ENCODE data around the gene PSMD11.
"Not testable (repeated sequence)": the region's sequence is repeated elsewhere in the genome, so short reads cannot be mapped to it uniquely, and the experiment has no call there.

PSMD11 gene

GRCh38 chr17:32444301-32445073, at the start of gene PSMD11:
Gene PSMD11 (plus strand): TSS chr17:32444510. CDS start chr17:32444524, 14 bp downstream.
- DNase-seq (ENCODE audit: low spot score) = peak; percentile 100

- no peak for DNase-seq (ENCODE audit: low spot score)
Observed at GRCh38 chr17:32396343-32396742, 48.0 kb upstream of the PSMD11 start.

DNA sequence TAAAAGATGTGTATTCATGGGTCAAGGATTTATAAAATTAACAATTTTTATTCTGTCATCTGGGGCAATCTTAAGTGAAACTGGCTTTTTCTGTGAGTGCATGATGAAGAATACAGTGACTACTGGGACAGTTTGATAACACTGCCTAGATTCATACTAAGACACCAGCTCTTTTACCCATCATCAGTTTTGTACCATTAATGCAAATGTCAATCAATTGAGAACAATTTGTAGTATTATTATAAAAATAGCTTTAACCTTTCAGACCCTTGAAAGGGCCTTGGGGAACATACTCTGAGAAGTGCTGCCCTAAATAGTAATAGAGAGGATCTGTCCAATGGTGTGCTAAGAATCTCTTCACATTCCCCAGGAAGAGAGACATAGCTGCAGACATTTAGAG, 45.4 kb upstream of the PSMD11 start:
- no peak for DNase-seq (ENCODE audit: low spot score)

DNA sequence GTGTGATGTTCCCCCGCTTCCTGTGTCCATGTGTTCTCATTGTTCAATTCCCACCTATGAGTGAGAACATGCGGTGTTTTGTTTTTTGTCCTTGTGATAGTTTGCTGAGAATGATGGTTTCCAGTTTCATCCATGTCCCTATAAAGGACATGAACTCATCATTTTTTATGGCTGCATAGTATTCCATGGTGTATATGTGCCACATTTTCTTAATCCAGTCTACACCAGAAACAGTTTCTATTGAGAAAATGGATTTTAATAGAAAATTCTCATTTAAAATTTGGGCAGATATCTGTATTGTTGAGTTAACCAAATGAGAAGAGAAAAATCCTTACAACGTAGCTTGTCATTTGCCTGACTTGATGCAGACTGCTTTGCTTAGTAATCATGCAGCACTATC, 34.2 kb upstream of the PSMD11 start:
- DNase-seq (ENCODE audit: low spot score) = not testable (repeated sequence)

GRCh38 chr17:32426894-32427293, 17.4 kb upstream of the PSMD11 start:
- DNase-seq (ENCODE audit: low spot score) = no peak

DNA sequence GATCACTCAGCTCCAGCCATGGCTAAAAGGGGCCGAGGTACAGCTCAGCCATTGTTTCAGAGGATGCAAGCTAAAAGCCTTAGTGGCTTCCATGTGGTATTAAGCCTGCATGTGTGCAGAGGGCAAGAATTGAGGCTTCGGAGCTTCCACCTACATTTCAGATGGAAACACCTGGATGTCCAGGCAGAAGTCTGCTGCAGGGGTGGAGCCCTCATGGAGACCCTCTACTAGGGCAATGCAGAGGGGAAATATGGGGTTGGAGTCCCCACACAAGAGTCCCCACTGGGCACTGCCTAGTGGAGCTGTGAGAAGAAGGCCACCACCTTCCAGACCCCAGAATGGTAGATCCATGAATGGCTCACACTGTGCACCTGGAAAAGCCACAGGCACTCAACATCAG, 14.7 kb upstream of the PSMD11 start:
- no peak for DNase-seq (ENCODE audit: low spot score)

DNA sequence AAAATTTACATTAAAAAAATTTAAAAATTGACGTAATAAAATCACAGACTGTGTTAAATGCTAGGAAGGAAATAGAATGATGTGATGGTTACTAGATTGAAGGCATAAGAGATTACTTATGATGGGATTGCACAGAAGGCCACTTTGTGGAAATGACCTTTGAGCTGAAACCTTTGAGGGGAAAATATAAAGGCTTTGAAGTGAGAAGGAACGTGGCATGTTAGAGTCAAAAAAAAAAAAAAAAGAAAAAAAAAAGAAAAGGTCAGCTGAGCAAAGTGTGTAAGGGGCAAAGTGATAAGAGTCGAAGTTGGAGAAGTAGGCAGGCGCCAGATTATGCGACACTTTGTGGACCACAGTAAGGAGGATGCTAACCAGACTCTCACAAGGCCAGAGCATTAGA, 3.6 kb upstream of the PSMD11 start:
- no peak for DNase-seq (ENCODE audit: low spot score)

- no peak for DNase-seq (ENCODE audit: low spot score)
Observed at GRCh38 chr17:32441886-32442285, 2.4 kb upstream of the PSMD11 start.

DNA sequence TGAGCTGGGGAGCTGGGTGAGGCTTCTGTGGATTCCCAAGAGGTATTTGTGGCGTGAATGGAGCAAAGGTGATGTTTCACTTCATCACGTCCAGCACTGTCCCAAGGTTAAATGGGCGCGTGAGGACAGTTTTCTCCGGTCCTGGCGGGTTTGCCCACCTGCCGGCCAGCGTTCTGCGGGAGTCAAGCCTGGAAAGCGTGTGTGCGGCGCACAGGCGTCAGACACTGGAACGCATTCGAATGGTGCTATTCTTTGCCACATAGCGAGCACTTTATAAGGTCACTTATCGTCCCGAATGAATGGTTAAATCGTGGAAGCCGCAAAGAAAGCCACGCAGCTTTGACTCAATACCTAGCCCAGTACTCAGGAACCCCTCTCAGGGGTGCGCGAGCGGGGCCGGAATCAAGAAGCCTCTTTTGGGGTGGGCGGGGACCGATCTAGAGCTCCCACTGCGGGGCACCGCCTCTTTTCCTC, 446 bp upstream of the PSMD11 start:
- no peak for DNase-seq (ENCODE audit: low spot score)

GRCh38 chr17:32445074-32445415, 735 bp downstream of the PSMD11 start:
- no peak for DNase-seq (ENCODE audit: low spot score)

DNA sequence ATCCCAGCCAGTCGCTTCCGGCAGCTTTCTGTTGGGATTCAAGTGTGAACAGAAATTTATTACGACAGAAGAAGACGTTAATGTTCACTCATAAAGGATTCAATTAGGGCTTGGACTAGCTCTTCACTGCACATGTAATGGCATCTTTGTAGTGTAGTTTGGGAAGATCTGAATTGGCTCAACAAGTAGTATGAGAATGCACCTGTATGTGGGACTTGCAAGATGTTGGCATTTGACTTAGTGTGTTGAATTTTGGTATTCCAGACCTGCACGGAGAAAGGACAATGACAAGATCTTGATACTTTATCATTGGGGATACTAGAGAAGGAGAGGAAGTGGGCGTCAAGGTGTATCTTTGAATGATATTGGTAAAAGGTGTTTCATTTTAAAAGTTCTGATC, 1.2 kb downstream of the PSMD11 start:
- DNase-seq (ENCODE audit: low spot score) = no peak

GRCh38 chr17:32445971-32446370, 1.7 kb downstream of the PSMD11 start:
- DNase-seq (ENCODE audit: low spot score) = no peak

- DNase-seq (ENCODE audit: low spot score) = no peak
Observed at GRCh38 chr17:32446949-32447348, 2.6 kb downstream of the PSMD11 start.

GRCh38 chr17:32449963-32450362, 5.7 kb downstream of the PSMD11 start:
- no peak for DNase-seq (ENCODE audit: low spot score)

- DNase-seq (ENCODE audit: low spot score) = not testable (repeated sequence)
Observed at GRCh38 chr17:32450379-32450778, 6.1 kb downstream of the PSMD11 start.

GRCh38 chr17:32451879-32452278, 7.6 kb downstream of the PSMD11 start:
- no peak for DNase-seq (ENCODE audit: low spot score)

DNA sequence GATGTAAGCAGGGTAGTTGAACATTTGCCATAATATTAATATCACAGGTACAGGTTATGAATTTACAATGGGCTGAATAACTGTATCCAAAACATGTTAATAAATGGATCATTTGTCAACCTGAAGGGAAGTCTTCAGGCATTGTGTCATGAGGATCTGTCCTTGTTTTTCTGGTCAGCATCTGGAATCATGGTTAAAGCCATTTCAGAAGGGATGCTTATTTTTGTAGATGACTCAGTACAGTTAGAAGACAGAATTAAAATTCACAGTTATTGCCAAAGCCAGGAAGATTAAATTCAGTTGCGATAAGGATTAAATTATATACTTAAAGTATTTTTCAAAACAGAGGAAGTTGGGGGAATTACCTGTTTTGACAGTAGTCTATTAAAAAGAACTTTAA, 8.0 kb downstream of the PSMD11 start:
- no peak for DNase-seq (ENCODE audit: low spot score)

DNA sequence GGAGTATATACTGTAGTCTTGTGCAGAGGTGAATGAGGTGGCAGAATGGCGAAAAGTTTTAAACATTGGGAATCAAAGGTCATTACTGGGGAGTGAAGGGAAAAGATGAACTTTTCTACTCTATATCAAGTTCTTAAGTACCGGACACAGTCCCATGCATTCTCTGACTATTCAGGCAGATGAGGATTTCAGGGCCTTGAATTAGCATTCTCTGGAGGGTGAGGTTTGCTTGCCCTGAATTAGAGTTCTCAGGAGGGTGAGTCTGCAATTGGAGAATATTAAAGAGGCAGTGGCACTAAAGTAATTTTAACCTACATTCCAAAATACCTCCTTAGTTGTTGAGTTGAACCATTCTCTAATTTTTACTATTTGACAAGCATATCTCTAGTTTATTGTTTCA, 9.1 kb downstream of the PSMD11 start:
- no peak for DNase-seq (ENCODE audit: low spot score)

- DNase-seq (ENCODE audit: low spot score) = no peak
Observed at GRCh38 chr17:32458371-32458770, 14.1 kb downstream of the PSMD11 start.

- no peak for DNase-seq (ENCODE audit: low spot score)
Observed at GRCh38 chr17:32460054-32460453, 15.7 kb downstream of the PSMD11 start.

DNA sequence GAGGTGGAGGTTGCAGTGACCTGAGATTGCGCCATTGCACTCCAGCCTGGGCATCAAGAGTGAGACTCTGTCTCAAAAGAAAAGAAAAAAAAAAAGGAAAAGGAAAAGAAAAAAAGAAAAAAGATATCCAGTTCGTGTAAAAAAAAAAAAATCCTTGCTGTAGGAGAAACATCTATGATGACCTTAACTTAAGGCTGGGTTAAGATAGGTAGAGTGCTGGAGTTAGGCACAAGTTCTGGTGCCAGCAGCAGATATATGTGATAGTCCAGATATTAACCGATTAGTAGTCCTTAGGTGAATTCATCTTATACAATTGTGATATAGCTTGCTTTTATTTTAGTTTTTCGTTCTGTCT, 17.2 kb downstream of the PSMD11 start:
- DNase-seq (ENCODE audit: low spot score) = no peak

GRCh38 chr17:32461853-32462617, 17.7 kb downstream of the PSMD11 start:
- DNase-seq (ENCODE audit: low spot score) = peak; percentile 64

DNA sequence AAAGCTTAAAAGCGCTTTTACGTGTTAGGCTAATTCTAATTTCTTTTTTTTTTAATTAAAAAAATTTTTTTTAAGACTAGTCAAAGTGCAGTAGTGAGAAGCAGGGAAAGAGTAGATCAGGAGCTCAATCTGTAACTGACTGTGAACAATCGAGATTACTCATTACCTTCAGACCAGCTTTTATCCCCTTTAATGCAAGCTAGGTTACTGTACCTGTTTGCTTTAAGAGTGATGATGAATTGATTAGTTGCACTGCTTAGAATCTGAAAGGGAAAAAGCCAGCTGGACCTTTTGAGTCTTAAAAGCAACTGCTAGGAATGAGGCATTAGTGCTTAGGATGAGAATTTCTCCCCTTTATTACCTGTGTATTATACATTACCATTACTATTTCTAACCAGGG, 19.0 kb downstream of the PSMD11 start:
- DNase-seq (ENCODE audit: low spot score) = no peak

- no peak for DNase-seq (ENCODE audit: low spot score)
Observed at GRCh38 chr17:32464374-32464773, 20.1 kb downstream of the PSMD11 start.
